GM21528 (cell line): Measurements from ENCODE around the gene LYZ.
A peak's percentile ranks its signal among the peaks of the same experiment; 100 is the strongest.

ENCODE experiments used
- ATAC-seq: cut with Tn5 transposase; IDR thresholded peaks from one replicate; pipeline ENCODE4 v1.9.1; 2021; ENCODE audit warnings: mild to moderate bottlenecking, moderate library complexity; ENCODE audit not compliant: unreplicated experiment, low FRiP score

Gene LYZ

GRCh38 chr12:69338120-69338859 lies 9.9 kb upstream of the LYZ start:
- ATAC-seq: no peak

GRCh38 chr12:69338936-69339335 lies 9.2 kb upstream of the LYZ start:
- ATAC-seq: no peak

DNA sequence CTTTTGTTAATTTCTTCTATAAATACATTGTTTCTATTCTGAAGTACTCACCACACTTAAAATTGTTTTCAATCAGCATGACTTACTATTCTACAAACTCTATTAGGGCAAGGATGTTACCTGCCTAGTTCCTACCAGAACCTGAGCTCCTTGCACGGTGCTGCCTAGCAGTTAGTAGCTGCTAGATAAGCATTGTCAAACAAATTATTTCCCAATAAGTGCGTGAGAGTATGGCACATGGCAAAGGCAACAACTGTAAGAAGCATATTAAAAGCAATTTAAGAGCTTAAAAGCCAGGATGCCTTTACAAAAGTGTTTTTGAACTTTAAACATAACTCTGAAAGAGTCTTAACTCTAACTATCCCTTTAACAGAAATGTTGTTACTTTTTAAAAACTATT lies 8.2 kb upstream of the LYZ start:
- no peak for ATAC-seq

- ATAC-seq: no peak
These were observed 6.9 kb upstream of the LYZ start for GRCh38 chr12:69341328-69341727.

DNA sequence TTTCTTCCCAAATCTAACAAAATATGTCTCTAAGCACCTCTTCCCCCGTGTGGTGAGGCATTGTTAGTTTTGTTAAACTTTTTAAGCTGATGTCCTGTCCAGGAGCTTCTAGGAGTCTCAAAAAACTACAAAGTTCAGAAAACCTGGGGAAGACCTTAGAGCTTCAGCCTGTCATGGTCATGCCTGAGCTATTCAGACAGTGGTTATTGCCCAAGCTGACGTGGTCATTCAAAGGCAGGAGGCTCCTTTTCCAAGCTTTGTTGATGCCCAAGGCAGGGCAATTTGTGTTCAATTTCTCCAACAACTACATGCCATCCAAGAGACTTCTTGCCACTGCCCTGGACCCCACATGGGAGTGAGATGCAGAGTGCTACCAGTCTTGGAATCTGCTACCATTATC lies 5.8 kb upstream of the LYZ start:
- ATAC-seq: no peak

DNA sequence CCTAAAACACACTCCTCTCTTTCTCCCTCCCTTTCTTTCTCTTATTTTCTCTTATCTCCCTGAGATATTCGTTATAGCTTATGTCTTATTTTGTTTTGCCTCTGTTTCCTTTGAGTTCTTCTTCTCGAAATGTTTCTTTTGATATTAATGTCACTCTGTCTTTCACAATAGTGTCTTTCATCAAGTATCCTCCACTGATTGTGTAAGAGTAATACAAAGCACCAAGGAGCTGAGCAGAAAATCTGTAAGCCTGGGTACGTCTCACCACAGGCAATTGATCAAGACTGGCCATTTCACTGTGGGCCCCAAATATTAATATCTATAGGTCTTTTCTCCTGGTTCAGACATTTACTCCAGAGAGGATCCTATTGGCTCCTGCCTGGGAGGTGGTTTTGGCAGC lies 4.8 kb upstream of the LYZ start:
- no peak for ATAC-seq

DNA sequence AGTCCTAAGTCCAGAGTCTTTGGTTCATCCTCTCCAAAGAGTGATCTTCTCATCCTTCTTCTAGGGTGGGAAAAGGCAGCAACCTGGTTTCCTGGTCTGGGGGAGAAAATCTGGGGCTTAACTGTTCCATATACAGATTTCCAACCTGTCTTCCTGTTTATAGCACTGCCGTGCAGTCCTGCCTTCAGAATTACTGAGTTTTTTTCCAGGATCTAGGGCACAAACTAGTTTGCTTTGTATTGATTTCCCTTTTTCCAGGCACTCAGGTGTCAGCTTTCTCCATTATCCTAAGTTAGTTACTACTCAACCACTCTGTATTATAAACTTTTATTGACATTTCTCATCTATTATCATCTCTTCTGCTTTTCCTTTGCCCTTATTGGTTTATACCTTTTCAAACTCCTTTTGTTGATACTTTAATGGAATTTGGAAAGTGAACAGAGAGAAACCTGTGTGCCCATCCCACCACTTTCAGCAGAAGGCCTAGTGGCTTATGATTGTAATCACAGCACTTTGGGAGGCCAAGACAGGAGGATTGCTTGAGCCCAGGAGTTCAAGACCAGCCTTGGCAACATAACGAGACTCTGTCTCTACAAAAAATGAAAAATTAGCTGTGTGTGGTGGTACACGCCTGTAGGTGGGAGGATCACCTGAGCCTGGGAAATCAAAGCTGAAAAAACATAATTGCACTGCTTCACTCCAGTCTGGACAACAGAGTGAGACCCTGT lies 4.1 kb upstream of the LYZ start:
- no peak for ATAC-seq

- no peak for ATAC-seq
These were observed 3.1 kb upstream of the LYZ start for GRCh38 chr12:69345077-69345476.

- ATAC-seq: no peak
These were observed 2.4 kb upstream of the LYZ start for GRCh38 chr12:69345742-69346141.

DNA sequence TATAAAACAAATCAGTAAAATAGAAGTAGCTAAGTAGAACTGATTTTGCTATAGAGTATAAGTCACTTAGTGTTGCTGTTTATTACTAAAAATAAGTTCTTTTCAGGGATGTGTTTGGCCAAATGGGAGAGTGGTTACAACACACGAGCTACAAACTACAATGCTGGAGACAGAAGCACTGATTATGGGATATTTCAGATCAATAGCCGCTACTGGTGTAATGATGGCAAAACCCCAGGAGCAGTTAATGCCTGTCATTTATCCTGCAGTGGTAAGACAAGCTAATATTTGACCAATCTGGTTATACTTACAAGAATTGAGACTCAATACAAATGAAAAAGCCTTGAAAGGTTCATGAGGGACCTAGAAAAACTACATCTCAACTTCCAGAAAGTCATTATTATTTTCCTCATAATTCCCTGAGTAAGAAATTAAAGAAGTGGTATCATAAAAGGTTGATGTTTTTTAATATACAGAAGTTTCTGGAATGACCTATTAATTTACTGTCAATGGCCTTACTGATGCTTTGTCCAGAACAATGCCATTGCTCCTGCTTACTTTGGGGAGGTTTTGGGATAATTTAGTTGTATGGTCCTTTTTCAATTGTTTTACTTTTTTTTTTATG lies 1.9 kb downstream of the LYZ start:
- no peak for ATAC-seq

DNA sequence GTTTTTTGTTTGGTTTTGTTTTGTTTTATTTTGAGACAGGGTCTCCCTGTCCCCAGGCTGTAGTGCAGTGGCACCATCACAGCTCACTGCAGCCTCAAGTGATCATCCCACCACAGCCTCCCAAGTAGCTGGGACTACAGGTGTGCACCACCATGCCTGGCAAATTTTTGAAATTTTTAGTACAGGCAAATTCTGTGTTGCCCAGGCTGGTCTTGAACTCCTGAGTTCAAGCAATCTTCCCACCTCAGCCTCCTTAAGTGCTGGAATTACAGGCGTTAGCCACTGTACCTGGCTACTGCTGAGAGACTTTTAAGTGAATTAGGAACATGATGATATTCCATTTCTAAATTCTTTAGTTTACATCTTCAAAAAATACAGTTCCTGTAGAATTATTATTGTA lies 2.6 kb downstream of the LYZ start:
- ATAC-seq: no peak

DNA sequence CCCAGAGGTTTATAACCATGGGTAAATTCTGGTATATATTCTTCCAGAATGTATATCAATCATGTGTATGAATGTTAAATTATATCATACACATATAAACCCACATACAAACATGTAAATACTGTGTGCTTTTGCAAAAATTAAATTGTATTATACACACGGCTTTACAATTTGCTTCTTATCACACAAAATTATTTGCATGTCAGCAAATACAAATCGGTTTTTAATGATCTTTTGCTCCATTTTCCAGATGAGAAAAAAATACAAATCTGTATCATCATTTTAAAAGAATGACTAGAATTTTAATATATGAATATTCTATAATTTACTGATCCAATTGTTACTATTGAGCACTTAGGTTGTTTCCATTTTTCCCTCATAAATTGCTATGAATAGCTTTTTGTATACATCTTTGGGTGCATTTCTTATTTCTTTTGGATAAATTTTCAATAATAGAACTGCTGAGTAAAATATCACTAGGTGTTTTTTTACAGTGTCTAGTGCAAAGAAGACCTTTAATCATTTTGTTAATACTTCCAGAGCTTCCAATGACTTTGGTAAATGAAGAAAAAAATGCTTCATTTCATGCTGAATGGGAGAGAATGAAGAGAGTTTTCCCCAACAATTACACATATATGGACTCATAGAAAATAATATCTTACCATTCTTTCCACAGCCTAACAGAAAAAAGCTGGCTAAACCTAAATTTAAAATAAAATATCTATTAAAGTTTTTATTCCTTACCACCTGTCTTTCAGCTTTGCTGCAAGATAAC lies 3.5 kb downstream of the LYZ start:
- ATAC-seq: no peak

GRCh38 chr12:69352904-69353303 lies 4.7 kb downstream of the LYZ start:
- no peak for ATAC-seq

DNA sequence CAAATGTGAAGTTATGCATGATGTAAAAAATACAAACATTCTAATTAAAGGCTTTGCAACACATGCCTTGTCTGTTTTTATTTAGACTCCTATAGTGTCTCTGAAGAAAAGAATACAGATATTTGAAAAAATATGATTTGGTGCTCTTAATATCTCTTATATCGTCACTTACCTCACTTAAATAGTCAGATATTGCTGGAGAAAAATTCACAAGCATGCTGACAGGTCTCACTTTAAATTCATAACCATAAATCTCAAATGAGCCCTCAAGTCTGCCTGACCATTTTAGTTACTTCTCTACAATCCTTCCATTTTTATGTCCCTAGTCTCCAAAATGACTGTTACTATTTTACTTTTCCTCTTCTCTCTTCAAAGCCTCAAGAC lies 6.0 kb downstream of the LYZ start:
- no peak for ATAC-seq

- ATAC-seq: no peak
These were observed 6.5 kb downstream of the LYZ start for GRCh38 chr12:69354556-69355187.

- ATAC-seq: no peak
These were observed 7.3 kb downstream of the LYZ start for GRCh38 chr12:69355363-69356028.

- peak; percentile 89 for ATAC-seq
These were observed 11.6 kb downstream of the LYZ start, which contains the start of gene YEATS4 for GRCh38 chr12:69359531-69360347. Gene YEATS4, plus strand, starts transcription at chr12:69359743. Its CDS starts 230 bp downstream, at chr12:69359973.

DNA sequence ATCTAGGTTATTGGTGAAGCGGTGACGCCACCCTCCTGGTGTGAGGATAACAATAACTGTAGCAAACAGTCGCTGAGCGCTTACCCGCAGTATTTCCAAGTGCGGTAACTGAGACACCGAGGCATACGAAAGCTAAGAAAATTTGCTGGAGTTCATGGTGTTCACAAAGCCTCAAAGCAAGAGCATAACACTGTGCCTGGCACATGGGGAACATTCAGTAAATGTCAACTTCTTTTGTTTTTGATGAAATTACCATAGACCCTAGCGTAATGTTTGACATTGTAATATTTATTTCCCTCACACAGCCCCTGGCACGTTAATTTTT lies 12.1 kb downstream of the LYZ start:
- ATAC-seq: no peak

DNA sequence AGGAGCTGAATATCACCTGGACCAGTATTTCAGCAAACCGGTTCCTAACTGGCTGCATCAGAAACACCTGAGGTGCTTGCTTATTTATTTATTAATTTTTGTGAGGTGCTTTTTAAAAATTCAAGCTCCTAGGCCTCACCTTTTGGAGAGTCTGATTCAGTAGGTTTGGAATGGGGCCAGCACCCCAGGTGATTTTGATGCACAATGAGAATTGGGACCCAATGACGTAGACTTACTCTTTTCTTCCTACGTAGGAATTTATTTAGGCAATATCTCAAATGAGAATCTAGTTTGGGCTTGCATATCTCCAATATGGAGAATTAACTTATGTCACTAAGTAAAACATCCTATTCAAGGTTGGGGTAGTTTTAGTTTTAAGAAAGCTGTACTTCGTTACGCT lies 18.6 kb downstream of the LYZ start:
- ATAC-seq: no peak
